Osteocyte (in vitro differentiated cells): ENCODE data around the gene ZNF512B. TPM values are rescaled to one million over a fixed set of nuclear protein-coding genes. Genes with fewer than 3 reads are reported as not detected.

Source experiments
- DNase-seq: peaks from one replicate; pipeline ENCODE4 v3.0.0; 2021; ENCODE audit warnings: mixed read lengths; ENCODE audit not compliant: unreplicated experiment; ENCODE audit errors: extremely low spot score
- H3K27ac Mint-ChIP-seq: one replicate; pipeline ENCODE4 v1.8.0; 2021; ENCODE audit warnings: mild to moderate bottlenecking, mixed read lengths; ENCODE audit not compliant: unreplicated experiment
- H3K27me3 Mint-ChIP-seq: one replicate; pipeline ENCODE4 v1.8.0; 2021; ENCODE audit warnings: mixed read lengths; ENCODE audit not compliant: unreplicated experiment
- H3K36me3 Mint-ChIP-seq: one replicate; pipeline ENCODE4 v1.8.0; 2021; ENCODE audit warnings: mixed read lengths; ENCODE audit not compliant: unreplicated experiment
- H3K4me1 Mint-ChIP-seq: one replicate; pipeline ENCODE4 v1.8.0; 2021; ENCODE audit warnings: mixed read lengths; ENCODE audit not compliant: unreplicated experiment
- H3K4me3 Mint-ChIP-seq: one replicate; pipeline ENCODE4 v1.8.0; 2021; ENCODE audit warnings: mild to moderate bottlenecking, moderate library complexity, mixed read lengths; ENCODE audit not compliant: unreplicated experiment
- H3K9me3 Mint-ChIP-seq: one replicate; pipeline ENCODE4 v1.8.0; 2021; ENCODE audit warnings: mixed read lengths; ENCODE audit not compliant: unreplicated experiment
- total RNA-seq: library from RNA; stranded (reverse); gene quantifications from 2 replicates; pipeline ENCODE4 v1.2.1, GENCODE V29; 2021
- TF ChIP-seq, protein P1 (sequence below): fragments of 200-600 bp; sonication (generic); IDR thresholded peaks from 2 replicates; pipeline ENCODE4 v1.5.0; 2021; ENCODE audit warnings: antibody characterized with exemption, mild to moderate bottlenecking, moderate library complexity

Gene ZNF512B
- total RNA-seq, 1 donor from 2014 or later: 40.9 TPM

DNA sequence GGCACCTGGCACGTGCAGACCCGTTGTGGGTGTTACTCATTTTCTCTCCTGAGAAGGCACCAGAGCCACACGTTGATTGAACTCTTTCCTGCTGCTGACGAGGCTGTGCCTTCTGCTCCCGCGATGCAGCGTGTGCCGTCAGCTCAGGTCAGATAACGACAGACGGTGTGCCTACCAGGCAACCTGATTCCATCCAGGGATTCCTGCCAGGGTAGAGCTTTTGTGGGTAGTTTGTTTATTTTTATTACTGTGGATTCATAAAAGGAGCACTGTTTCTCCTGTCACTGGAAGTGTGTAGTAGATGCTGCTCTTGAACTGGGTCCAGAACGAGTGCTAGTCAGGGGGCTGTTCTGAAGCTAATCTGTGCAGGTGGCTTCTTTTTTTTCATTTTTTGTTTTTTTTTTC is 31.9 kb upstream of the ZNF512B start:
- DNase-seq: no peak
- H3K4me3 Mint-ChIP-seq: no peak overlapping the region

DNA sequence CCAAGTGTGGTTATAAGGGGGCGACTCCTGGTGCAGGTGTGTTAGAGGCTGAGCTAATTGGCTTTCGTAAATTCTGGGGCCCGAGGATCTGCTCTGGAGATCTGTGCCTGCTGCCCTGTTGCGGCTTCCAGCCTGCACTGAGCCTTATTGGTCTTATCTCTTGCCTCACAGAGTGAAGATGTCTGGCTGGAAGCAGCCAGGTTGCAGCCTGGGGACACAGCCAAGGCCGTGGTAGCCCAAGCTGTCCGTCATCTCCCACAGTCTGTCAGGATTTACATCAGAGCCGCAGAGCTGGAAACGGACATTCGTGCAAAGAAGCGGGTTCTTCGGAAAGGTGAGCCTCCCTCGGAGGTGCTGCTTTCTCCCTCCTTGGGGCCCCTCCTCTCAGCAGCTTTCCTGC is 31.2 kb upstream of the ZNF512B start:
- no peak for DNase-seq
- Mint-ChIP-seq H3K4me1 (peaks cover 3% of the 10 kb centered on the region), H3K4me3 (no peak overlapping the region), H3K9me3 (no peaks in the 10 kb centered on the region), H3K27ac (no peak overlapping the region), H3K36me3 (peaks cover 34% of the 10 kb centered on the region), H3K27me3 (no peaks in the 10 kb centered on the region)
- TF ChIP-seq, protein P1, sequence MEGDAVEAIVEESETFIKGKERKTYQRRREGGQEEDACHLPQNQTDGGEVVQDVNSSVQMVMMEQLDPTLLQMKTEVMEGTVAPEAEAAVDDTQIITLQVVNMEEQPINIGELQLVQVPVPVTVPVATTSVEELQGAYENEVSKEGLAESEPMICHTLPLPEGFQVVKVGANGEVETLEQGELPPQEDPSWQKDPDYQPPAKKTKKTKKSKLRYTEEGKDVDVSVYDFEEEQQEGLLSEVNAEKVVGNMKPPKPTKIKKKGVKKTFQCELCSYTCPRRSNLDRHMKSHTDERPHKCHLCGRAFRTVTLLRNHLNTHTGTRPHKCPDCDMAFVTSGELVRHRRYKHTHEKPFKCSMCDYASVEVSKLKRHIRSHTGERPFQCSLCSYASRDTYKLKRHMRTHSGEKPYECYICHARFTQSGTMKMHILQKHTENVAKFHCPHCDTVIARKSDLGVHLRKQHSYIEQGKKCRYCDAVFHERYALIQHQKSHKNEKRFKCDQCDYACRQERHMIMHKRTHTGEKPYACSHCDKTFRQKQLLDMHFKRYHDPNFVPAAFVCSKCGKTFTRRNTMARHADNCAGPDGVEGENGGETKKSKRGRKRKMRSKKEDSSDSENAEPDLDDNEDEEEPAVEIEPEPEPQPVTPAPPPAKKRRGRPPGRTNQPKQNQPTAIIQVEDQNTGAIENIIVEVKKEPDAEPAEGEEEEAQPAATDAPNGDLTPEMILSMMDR: no peak

More for the DNA sequence above, 31.9 kb upstream of the ZNF512B start:
- no peak overlapping the region for H3K27ac Mint-ChIP-seq
- peaks cover 3% of the 10 kb centered on the region for H3K4me1 Mint-ChIP-seq
- TF ChIP-seq, protein P1: no peak
- H3K27me3 Mint-ChIP-seq: no peaks in the 10 kb centered on the region
- no peaks in the 10 kb centered on the region for H3K9me3 Mint-ChIP-seq
- H3K36me3 Mint-ChIP-seq: peaks cover 36% of the 10 kb centered on the region

DNA sequence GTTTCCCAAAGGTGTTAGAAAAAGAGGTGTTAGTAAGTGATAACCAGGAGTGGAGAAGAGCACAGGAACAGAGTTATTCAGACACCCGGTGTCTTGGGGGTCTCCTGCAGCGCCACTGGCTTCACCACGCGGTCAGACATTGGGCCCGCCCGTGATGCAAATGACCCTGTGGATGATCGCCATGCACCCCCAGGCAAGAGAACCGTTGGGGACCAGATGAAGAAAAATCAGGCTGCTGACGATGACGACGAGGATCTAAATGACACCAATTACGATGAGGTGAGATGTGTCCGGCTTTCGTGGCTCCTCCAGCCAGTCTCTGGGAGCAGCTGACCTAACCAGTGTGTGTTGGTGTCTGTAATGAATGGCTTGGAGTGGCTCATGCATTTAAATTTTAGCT is 13.2 kb upstream of the ZNF512B start:
- Mint-ChIP-seq H3K4me1 (peaks cover 34% of the 10 kb centered on the region), H3K27me3 (no peaks in the 10 kb centered on the region)

DNA sequence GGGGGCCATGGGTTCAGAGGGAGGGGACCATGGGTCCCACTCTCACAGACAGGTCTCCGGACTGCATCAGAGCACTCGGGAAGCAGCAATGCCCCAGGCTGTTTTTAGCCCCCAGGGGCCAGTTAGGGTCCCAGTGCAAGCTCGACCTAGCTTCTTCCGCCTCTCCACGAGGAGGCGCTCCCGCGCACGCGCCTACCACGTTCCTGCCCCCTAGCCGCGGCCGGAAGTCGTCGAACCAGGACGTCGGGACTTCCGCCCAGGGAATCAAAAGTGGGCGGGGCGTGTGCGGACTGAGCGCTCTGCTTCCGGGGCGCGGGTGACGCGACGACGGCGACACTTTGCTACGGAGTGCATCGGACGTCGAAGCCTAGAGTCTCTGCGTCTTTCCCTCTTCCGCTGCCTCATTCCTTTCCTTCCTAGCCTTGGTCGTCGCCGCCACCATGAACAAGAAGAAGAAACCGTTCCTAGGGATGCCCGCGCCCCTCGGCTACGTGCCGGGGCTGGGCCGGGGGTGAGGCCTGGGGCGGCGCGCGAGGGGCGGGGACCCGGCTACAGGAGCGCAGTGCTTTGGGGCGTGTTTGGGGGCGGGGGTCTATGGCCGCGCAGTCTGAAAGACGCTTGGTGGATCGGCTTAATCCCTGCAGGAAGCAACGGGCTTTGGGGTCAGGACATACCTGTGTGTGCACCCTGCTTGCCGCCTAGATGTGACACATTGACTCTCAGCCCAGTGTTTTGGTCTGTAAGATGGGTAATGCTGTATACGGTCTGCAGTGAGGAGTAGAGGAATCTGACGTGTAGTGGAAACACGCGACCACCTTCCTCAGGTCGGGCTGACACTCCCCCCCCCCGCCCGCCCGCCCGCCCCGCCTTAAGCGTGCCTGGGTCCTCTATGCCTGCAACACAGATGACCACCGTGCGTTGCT is 11.3 kb upstream of the ZNF512B start, which contains the start of gene PRPF6:
PRPF6 (plus strand) TSS at position 327 of the 923 bp plus-strand sequence; CDS start at position 441, 114 bp downstream.
- DNase-seq: peak; percentile 98
- Mint-ChIP-seq H3K9me3 (no peaks in the 10 kb centered on the region), H3K27me3 (no peaks in the 10 kb centered on the region), H3K36me3 (peaks cover 22% of the 10 kb centered on the region), H3K4me3 (peak within 1 kb of the TSS; percentile 86), H3K27ac (peak within 1 kb of the TSS; percentile 88), H3K4me1 (peaks cover 46% of the 10 kb centered on the region)
- TF ChIP-seq, protein P1: peak; percentile 93

More for the DNA sequence above, 13.2 kb upstream of the ZNF512B start:
- H3K4me3 Mint-ChIP-seq: peak overlapping the region; percentile 44
- no peak for DNase-seq
- H3K9me3 Mint-ChIP-seq: no peaks in the 10 kb centered on the region
- peaks cover 31% of the 10 kb centered on the region for H3K36me3 Mint-ChIP-seq
- TF ChIP-seq, protein P1: no peak
- no peak overlapping the region for H3K27ac Mint-ChIP-seq

DNA sequence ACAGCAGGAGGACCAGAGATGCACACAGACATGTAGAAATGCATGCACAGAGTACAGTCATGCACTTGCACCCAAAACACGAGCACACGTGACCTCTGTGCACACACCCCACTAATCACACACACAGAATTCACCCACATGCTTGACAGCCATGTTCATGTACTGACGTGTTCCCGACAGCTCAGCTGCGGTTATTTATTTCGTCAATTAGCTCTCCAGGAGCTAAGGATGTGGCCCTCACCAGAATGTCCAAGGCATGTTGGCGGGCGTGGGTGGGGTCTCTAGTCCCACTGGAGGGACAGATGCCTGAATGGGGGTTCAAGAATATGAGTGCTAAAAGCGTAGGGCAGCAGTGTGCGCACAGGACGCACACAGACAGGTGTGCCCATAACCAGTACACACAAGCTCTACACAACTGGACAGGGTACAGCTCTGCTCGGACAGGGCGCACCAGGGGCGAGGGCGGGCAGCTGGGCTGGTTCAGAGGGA is 10.6 kb upstream of the ZNF512B start:
- H3K9me3 Mint-ChIP-seq: no peaks in the 10 kb centered on the region
- H3K4me1 Mint-ChIP-seq: peaks cover 48% of the 10 kb centered on the region
- peaks cover 18% of the 10 kb centered on the region for H3K36me3 Mint-ChIP-seq
- peak overlapping the region; percentile 88 for H3K27ac Mint-ChIP-seq
- no peaks in the 10 kb centered on the region for H3K27me3 Mint-ChIP-seq
- H3K4me3 Mint-ChIP-seq: peak overlapping the region; percentile 86
- TF ChIP-seq, protein P1: no peak
- DNase-seq: no peak
